ENCODE measurements around the gene CNKSR3. TPM values are rescaled to one million over a fixed set of nuclear protein-coding genes. Genes with fewer than 3 reads are reported as not detected.

Gene CNKSR3
- total RNA-seq, 1 experiment from 2014 or later = 5.6 TPM

DNA sequence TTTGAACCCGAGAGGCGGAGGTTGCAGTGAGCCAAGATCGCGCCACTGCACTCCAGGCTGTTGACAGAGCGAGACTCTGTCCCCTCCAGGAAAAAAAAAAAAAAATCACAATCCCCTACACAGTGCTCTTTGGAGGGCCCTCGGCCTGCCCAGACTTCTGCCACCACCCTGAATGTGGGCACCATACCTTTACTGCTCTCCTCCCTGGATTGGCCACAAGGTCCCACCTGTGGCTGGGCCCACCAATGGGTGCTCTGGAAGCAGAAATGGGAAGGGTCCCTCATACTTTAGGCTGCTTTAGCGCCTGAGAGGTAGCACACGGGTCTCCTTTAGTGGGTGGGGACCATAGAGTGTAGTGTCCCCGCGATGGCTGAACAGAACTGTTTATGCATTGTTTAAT lies 103.6 kb downstream of the CNKSR3 start:
- Histone ChIP-seq H2AK5ac (ENCODE audit: insufficient read length, low read length) (no peak overlapping the region), H4K20me1 (ENCODE audit: control insufficient read depth, insufficient read depth, insufficient read length) (no peaks in the 10 kb centered on the region), H2BK120ac (ENCODE audit: low read depth, low read length, poor library complexity, severe bottlenecking) (no peak overlapping the region), H3K23me2 (ENCODE audit: insufficient read length, low read depth, low read length, poor library complexity, severe bottlenecking) (no peaks in the 10 kb centered on the region), H3K27me3 (ENCODE audit: insufficient read depth, low read length) (no peaks in the 10 kb centered on the region), H3K18ac (ENCODE audit: insufficient read length, low read depth, low read length) (no peak overlapping the region), H3K9me3 (ENCODE audit: control insufficient read depth, low read depth, low read length) (no peaks in the 10 kb centered on the region), H3K4me2 (ENCODE audit: insufficient read depth, insufficient read length, low read length) (no peak overlapping the region), H2BK5ac (ENCODE audit: insufficient read length, low read length) (no peak overlapping the region), H3K27ac (ENCODE audit: insufficient read length, low read depth, low read length) (no peak overlapping the region), H3K56ac (ENCODE audit: insufficient read length, low read depth, low read length) (no peak overlapping the region), H2AFZ (ENCODE audit: low read length) (no peak overlapping the region), H3K79me1 (ENCODE audit: insufficient read depth, low read depth, low read length, poor library complexity, severe bottlenecking) (no peaks in the 10 kb centered on the region), H3K4me1 (ENCODE audit: insufficient read depth, low read length) (peaks cover 3% of the 10 kb centered on the region; the same call in 1 of the 2 replicates), H3K9ac (ENCODE audit: extremely low read depth, insufficient read length, low read length) (no peak overlapping the region), H4K5ac (ENCODE audit: insufficient read length, low read depth, low read length) (no peak overlapping the region), H4K91ac (ENCODE audit: insufficient read length, low read depth, low read length) (no peak overlapping the region), H3K23ac (ENCODE audit: insufficient read length, low read depth, low read length) (no peak overlapping the region), H2BK20ac (ENCODE audit: low read depth, low read length, poor library complexity, severe bottlenecking) (no peak overlapping the region), H2BK12ac (ENCODE audit: insufficient read length, low read depth, low read length) (no peak overlapping the region), H3K14ac (ENCODE audit: insufficient read depth, low read length) (no peak overlapping the region), H4K8ac (replicated peaks; ENCODE audit: insufficient read length, low read depth, low read length) (no peak overlapping the region), H2BK15ac (ENCODE audit: low read depth, low read length) (no peak overlapping the region), H3K4ac (ENCODE audit: low read depth, low read length) (no peak overlapping the region), H3T11ph (ENCODE audit: low read length) (no peak overlapping the region), H3K79me2 (ENCODE audit: insufficient read depth, low read length) (no peaks in the 10 kb centered on the region)
- no peak overlapping the region for H3K4me3 Mint-ChIP-seq
- TF ChIP-seq, protein P1, sequence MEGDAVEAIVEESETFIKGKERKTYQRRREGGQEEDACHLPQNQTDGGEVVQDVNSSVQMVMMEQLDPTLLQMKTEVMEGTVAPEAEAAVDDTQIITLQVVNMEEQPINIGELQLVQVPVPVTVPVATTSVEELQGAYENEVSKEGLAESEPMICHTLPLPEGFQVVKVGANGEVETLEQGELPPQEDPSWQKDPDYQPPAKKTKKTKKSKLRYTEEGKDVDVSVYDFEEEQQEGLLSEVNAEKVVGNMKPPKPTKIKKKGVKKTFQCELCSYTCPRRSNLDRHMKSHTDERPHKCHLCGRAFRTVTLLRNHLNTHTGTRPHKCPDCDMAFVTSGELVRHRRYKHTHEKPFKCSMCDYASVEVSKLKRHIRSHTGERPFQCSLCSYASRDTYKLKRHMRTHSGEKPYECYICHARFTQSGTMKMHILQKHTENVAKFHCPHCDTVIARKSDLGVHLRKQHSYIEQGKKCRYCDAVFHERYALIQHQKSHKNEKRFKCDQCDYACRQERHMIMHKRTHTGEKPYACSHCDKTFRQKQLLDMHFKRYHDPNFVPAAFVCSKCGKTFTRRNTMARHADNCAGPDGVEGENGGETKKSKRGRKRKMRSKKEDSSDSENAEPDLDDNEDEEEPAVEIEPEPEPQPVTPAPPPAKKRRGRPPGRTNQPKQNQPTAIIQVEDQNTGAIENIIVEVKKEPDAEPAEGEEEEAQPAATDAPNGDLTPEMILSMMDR (conservative IDR thresholded peaks at IDR 0.05) = no peak
- no CpG with 5 or more reads among the region's 10 CpGs for WGBS (ENCODE audit: extremely low coverage, insufficient read length, low lambda C conversion rate)
- H3K36me3 Mint-ChIP-seq (ENCODE audit: insufficient read depth in 1 of 3, low read depth in 3 of 3) = peaks cover 4 to 33% (median 5%) of the 10 kb centered on the region in 3 experiments; a peak in 6 of 7 replicates
- peaks cover 8 to 14% of the 10 kb centered on the region in 2 experiments for H3K4me1 Mint-ChIP-seq
- DNase-seq = no peak
- H3K27ac Mint-ChIP-seq = peak overlapping the region in 1 of 3 experiments; percentile 73; a peak in 2 of 7 replicates
- H3K27me3 Mint-ChIP-seq (ENCODE audit: low read depth) = no peaks in the 10 kb centered on the region
- H3K9me3 Mint-ChIP-seq = no peaks in the 10 kb centered on the region

Measured in H9 (cell line).